Measurements from ENCODE around the gene PKMYT1.

The PKMYT1 gene

GRCh38 chr16:2980227-2981176 is at the start of gene PKMYT1:
TSS of gene PKMYT1 (minus strand) at chr16:2980446. CDS start at chr16:2979657, 789 bp downstream.
- peak in 50 of 51 donors; percentile 47 to 94 (median 79) for DNase-seq

GRCh38 chr16:3029491-3030221 is 49.4 kb upstream of the PKMYT1 start:
- DNase-seq: no peak

GRCh38 chr16:3028716-3029319 is 48.6 kb upstream of the PKMYT1 start:
- no peak for DNase-seq

GRCh38 chr16:3027983-3028715 is 47.9 kb upstream of the PKMYT1 start:
- DNase-seq: peak in 37 of 51 donors; percentile 8 to 77 (median 43)

GRCh38 chr16:3027489-3027795 is 47.2 kb upstream of the PKMYT1 start:
- no peak for DNase-seq

- DNase-seq: no peak
These were observed 46.6 kb upstream of the PKMYT1 start for GRCh38 chr16:3026609-3027488.

DNA sequence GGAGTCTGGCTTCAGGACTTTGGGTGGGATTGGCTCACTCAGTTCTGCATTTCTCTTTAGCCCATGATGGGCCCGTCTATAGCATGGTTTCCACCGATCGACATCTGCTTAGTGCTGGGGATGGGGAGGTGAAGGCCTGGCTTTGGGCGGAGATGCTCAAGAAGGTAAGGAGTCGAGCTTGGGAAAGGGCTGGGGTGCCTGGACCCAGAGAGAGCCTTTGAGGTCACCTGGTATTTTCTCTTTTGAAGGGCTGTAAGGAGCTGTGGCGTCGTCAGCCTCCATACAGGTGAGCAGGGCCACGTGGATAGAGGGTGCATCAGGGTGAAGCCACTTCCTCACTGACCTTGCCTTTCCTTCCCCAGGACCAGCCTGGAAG is 45.7 kb upstream of the PKMYT1 start:
- DNase-seq: no peak

GRCh38 chr16:3025032-3026002 is 45.1 kb upstream of the PKMYT1 start:
- no peak for DNase-seq

DNA sequence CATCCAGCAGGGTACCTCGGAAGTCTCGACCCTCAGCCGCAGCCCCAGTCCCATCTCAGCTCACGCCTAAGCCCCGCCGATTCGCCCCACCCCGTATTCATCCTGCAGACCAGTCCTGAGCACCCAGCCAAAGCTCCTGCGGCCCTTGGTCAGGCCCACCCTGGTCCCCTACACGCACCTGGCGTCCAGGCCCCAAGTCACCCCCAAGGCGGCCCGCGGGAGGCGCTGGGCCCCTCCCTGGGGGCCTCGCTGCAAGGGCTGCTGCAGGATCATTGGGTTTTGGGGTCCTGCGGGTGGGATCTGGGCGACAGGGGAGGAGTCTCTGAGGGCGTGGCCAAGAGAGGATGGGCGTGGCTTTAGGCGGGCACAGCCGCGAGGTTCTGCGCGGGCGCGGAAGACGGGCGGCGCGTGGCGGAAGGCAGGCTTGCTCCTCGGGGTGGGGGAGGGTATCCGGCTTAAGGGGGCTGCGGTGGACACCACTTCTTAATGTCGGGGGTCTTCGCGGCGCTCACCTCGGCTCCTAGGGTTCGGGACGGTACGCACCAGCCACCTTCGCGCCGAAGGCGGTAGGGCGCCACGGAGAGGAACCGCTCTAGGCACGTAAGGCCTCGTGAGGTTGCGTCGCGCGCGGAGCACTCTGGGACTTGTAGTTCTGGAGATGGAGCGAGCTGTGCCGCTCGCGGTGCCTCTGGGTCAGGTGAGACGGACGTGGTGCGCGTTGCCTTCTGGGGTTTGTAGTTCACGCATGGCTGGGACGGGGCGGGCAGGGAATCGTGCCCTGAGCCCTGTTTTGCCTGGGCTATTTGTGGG is 43.6 kb upstream of the PKMYT1 start, which contains the start of the genes HCFC1R1 and THOC6:
Gene HCFC1R1 (minus strand): TSS at position 274 of the 810 bp plus-strand sequence. CDS start 1 bp downstream, at position 273.
Gene THOC6 (plus strand): TSS at position 367 of the 810 bp plus-strand sequence. CDS start 292 bp downstream, at position 659.
- peak; percentile 63 to 99 (median 94) for DNase-seq

GRCh38 chr16:3023415-3023668 is 43.1 kb upstream of the PKMYT1 start:
- peak in 18 of 51 donors; percentile 33 to 67 (median 52) for DNase-seq

- DNase-seq: peak in 4 of 51 donors; percentile 32 to 60 (median 38)
These were observed 42.6 kb upstream of the PKMYT1 start for GRCh38 chr16:3022684-3023414.

GRCh38 chr16:3022208-3022683 is 42.0 kb upstream of the PKMYT1 start:
- DNase-seq: peak in 35 of 51 donors; percentile 8 to 86 (median 30)

DNA sequence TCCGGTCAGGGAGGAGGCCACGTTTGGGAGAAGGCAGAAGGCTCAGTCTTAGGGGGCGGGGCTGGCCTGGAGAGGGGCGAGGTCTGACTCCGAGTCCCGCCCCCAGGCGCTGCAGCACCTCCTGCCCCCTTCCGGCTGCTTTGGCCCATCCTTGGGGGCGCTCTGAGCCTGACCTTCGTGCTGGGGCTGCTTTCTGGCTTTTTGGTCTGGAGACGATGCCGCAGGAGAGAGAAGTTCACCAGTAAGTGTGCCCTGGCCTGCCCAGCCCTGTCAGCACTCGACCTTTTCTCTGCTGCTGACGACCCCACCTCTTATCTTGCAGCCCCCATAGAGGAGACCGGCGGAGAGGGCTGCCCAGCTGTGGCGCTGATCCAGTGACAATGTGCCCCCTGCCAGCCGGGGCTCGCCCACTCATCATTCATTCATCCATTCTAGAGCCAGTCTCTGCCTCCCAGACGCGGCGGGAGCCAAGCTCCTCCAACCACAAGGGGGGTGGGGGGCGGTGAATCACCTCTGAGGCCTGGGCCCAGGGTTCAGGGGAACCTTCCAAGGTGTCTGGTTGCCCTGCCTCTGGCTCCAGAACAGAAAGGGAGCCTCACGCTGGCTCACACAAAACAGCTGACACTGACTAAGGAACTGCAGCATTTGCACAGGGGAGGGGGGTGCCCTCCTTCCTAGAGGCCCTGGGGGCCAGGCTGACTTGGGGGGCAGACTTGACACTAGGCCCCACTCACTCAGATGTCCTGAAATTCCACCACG is 41.4 kb upstream of the PKMYT1 start:
- peak in 22 of 51 donors; percentile 6 to 63 (median 31) for DNase-seq

DNA sequence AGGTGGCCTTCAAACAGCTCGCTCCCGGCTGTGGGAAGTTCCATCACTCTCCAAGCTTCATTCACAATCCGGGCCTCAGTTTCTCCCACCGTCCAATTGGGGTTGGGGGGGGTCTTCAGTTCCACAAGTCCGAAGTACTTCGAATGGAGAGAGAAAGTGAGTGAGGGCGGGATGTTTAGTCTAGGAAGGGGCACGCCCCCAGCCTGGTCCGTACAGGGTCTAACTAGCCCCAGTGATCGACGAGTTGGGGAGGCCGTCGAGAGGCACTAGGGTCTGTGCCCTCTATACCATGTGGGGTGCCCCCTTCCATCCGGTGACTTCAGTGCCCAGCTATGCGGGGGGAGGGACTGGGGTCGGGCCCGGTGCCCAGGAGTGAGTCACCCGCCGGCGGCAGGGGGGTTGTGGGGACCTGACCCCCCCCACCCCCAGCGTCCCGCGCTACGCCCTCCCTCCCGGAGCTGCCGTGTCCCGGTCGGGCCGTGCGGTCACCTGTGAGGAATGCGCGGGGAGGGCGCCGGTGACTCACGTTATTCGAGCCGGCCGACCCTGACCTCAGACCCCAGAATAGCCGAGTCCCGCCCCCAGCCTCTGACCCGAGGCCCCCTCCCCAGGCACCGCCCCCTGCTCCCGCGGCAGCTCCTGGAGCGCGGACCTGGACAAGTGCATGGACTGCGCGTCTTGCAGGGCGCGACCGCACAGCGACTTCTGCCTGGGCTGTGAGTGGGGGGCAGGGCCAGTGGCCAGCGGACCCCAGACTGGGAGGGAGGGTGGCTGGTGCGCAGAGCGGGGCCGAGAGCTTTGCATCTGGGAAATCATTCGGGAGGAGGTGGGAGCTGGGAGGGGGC is 40.6 kb upstream of the PKMYT1 start:
- peak in 30 of 51 donors; percentile 3 to 78 (median 34) for DNase-seq

DNA sequence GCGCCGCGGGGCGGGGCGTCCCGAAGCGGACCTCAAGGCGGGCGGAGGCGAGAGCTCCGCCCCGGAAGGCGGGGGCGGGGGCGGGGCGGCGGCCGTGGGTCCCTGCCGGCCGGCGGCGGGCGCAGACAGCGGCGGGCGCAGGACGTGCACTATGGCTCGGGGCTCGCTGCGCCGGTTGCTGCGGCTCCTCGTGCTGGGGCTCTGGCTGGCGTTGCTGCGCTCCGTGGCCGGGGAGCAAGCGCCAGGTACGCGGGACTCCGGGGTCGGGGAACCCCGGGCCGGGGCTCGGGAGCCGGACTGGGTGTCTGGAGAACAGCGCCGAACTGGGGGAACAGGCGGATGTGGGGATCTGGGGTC is 40.0 kb upstream of the PKMYT1 start, which contains the start of gene TNFRSF12A:
Gene TNFRSF12A (plus strand): TSS at position 122 of the 357 bp plus-strand sequence. CDS start 30 bp downstream, at position 152.
- peak in 36 of 51 donors; percentile 7 to 67 (median 36) for DNase-seq
